Glutamatergic neuron (in vitro differentiated cells): ENCODE results near the gene MPV17L2. TPM values are rescaled to one million over a fixed set of nuclear protein-coding genes. Genes with fewer than 3 reads are reported as not detected.

ENCODE experiments used
- DNase-seq: peaks from one replicate; pipeline ENCODE4 v3.0.0; 2022
- H3K27ac Mint-ChIP-seq: one replicate; pipeline ENCODE4 v1.8.0; 2020; ENCODE audit warnings: mild to moderate bottlenecking, mixed read lengths, inconsistent platforms; ENCODE audit not compliant: unreplicated experiment
- H3K27me3 Mint-ChIP-seq: one replicate; pipeline ENCODE4 v1.8.0; 2020; ENCODE audit warnings: mild to moderate bottlenecking, moderate library complexity, mixed read lengths, inconsistent platforms; ENCODE audit not compliant: unreplicated experiment
- H3K36me3 Mint-ChIP-seq: one replicate; pipeline ENCODE4 v1.8.0; 2020; ENCODE audit warnings: mild to moderate bottlenecking, mixed read lengths, inconsistent platforms; ENCODE audit not compliant: unreplicated experiment
- H3K4me1 Mint-ChIP-seq: one replicate; pipeline ENCODE4 v1.8.0; 2020; ENCODE audit warnings: mild to moderate bottlenecking, low read depth, mixed read lengths, inconsistent platforms; ENCODE audit not compliant: unreplicated experiment
- H3K4me3 Mint-ChIP-seq: one replicate; pipeline ENCODE4 v1.8.0; 2020; ENCODE audit warnings: mild to moderate bottlenecking, mixed read lengths, inconsistent platforms; ENCODE audit not compliant: unreplicated experiment
- H3K9me3 Mint-ChIP-seq: one replicate; pipeline ENCODE4 v1.8.0; 2020; ENCODE audit warnings: mild to moderate bottlenecking, moderate library complexity, mixed read lengths, inconsistent platforms; ENCODE audit not compliant: unreplicated experiment
- CTCF ChIP-seq: fragments of 200-600 bp; sonication (generic); IDR thresholded peaks from one replicate; pipeline ENCODE4 v1.5.0; 2021; ENCODE audit not compliant: partially characterized antibody, unreplicated experiment
- total RNA-seq: library from RNA; stranded (reverse); fragmentation: NEBNext Ultra II Directional; extraction: Animal tissue kit (Norgen Biotek cat#: 25700); gene quantifications from one replicate; pipeline ENCODE4 v1.2.1, GENCODE V29; 2021; ENCODE audit not compliant: unreplicated experiment

MPV17L2 gene
- total RNA-seq, 1 donor from 2014 or later = 17.9 TPM

GRCh38 chr19:18190278-18190677 lies 2.7 kb upstream of the MPV17L2 start:
- Mint-ChIP-seq H3K9me3 (peaks cover 10% of the 10 kb centered on the region), H3K4me3 (no peak overlapping the region)

GRCh38 chr19:18191640-18192062 lies 1.4 kb upstream of the MPV17L2 start:
- peak overlapping the region; percentile 89 for H3K4me3 Mint-ChIP-seq
- H3K27me3 Mint-ChIP-seq = peaks cover 6% of the 10 kb centered on the region
- no peaks in the 10 kb centered on the region for H3K36me3 Mint-ChIP-seq
- peaks cover 9% of the 10 kb centered on the region for H3K4me1 Mint-ChIP-seq
- peak overlapping the region; percentile 86 for H3K27ac Mint-ChIP-seq
- no peak for DNase-seq
- H3K9me3 Mint-ChIP-seq = peaks cover 10% of the 10 kb centered on the region
- TF ChIP-seq CTCF = no peak

More at GRCh38 chr19:18190278-18190677, 2.7 kb upstream of the MPV17L2 start:
- Mint-ChIP-seq H3K27me3 (peaks cover 6% of the 10 kb centered on the region), H3K27ac (no peak overlapping the region), H3K4me1 (peaks cover 9% of the 10 kb centered on the region), H3K36me3 (no peaks in the 10 kb centered on the region)
- TF ChIP-seq CTCF = no peak
- DNase-seq = no peak

- Mint-ChIP-seq H3K36me3 (no peaks in the 10 kb centered on the region), H3K4me1 (peaks cover 9% of the 10 kb centered on the region), H3K9me3 (peaks cover 10% of the 10 kb centered on the region), H3K27me3 (peaks cover 6% of the 10 kb centered on the region), H3K4me3 (peak overlapping the region; percentile 89), H3K27ac (no peak overlapping the region)
- TF ChIP-seq CTCF = no peak
- peak; percentile 36 for DNase-seq
Measured at GRCh38 chr19:18193388-18194180, 566 bp downstream of the MPV17L2 start.

- Mint-ChIP-seq H3K27ac (no peak overlapping the region), H3K4me1 (peaks cover 9% of the 10 kb centered on the region), H3K36me3 (no peaks in the 10 kb centered on the region), H3K27me3 (peaks cover 6% of the 10 kb centered on the region), H3K9me3 (peaks cover 8% of the 10 kb centered on the region), H3K4me3 (peak overlapping the region; percentile 89)
- TF ChIP-seq CTCF = no peak
- DNase-seq = no peak
Measured at GRCh38 chr19:18194181-18194530, 1.1 kb downstream of the MPV17L2 start.

- peaks cover 7% of the 10 kb centered on the region for H3K27me3 Mint-ChIP-seq
- H3K4me3 Mint-ChIP-seq = peak overlapping the region; percentile 89
- H3K9me3 Mint-ChIP-seq = peaks cover 8% of the 10 kb centered on the region
- no peaks in the 10 kb centered on the region for H3K36me3 Mint-ChIP-seq
- DNase-seq = no peak
- no peak overlapping the region for H3K27ac Mint-ChIP-seq
- peaks cover 9% of the 10 kb centered on the region for H3K4me1 Mint-ChIP-seq
- TF ChIP-seq CTCF = no peak
Measured at GRCh38 chr19:18194554-18195238, 1.7 kb downstream of the MPV17L2 start.
